Endothelial cell of umbilical vein (primary cell): Measurements from ENCODE around the gene PLEKHA6. TPM values are rescaled to one million over a fixed set of nuclear protein-coding genes. Genes with fewer than 3 reads are reported as not detected.

Source experiments
- BruUV-seq: library from RNA; stranded (reverse); fragments of 400-500 nt; replicated peaks from 2 replicates; lab custom pipeline; 2021; lab: Mats Ljungman, UMichigan
- CTCF ChIA-PET: fragments of 300-600, 350-600 bp; sonication (Branson Sonifier 250); formaldehyde crosslinking; loops from one replicate; lab custom pipeline; 2021; ENCODE audit warnings: antibody characterized with exemption, inconsistent platforms; lab: Charles Lee
- POLR2A ChIA-PET: fragments of 300-600, 350-600 bp; sonication (Branson Sonifier 250); formaldehyde crosslinking; loops from one replicate; lab custom pipeline; 2021; ENCODE audit warnings: antibody characterized with exemption, inconsistent platforms; lab: Charles Lee
- DNase-seq: peaks from one replicate; pipeline ENCODE4 v3.0.0-alpha.2; 2011; ENCODE audit warnings: low read depth, low spot score
- FAIRE-seq: peaks from 2 replicates; lab custom pipeline; 2011; peaks lifted over from hg19 to GRCh38; lab: Jason Lieb, UNC
- H2AFZ ChIP-seq: 2 replicates; pipeline ENCODE4 v1.6.0; 2012; ENCODE audit warnings: low read depth, low read length, control low read depth, inconsistent platforms
- H3K27ac ChIP-seq: 2 replicates; pipeline ENCODE4 v1.5.1; 2011; ENCODE audit warnings: low read depth, mild to moderate bottlenecking, control low read depth, low read length, moderate library complexity; ENCODE audit not compliant: insufficient read depth
- H3K27me3 ChIP-seq, 2 experiments: 2 replicates each; pipeline versions ENCODE4 v1.6.0 to v1.6.1; 2011; ENCODE audit warnings: low read length in 2 of 2, mixed read lengths in 1 of 2; ENCODE audit not compliant: control insufficient read depth in 2 of 2, insufficient read depth in 2 of 2
- H3K36me3 ChIP-seq, 2 experiments: 2 replicates in 1 of 2; 3 replicates in 1 of 2; pipeline ENCODE4 v1.5.1; 2011; ENCODE audit warnings: low read length in 2 of 2, mild to moderate bottlenecking in 1 of 2, moderate library complexity in 1 of 2; ENCODE audit not compliant: control insufficient read depth in 2 of 2, insufficient read depth in 2 of 2; ENCODE audit errors: extremely low read depth in 1 of 2
- H3K4me1 ChIP-seq: 3 replicates; pipeline ENCODE4 v1.5.1; 2011; ENCODE audit warnings: mild to moderate bottlenecking, low read length; ENCODE audit not compliant: control insufficient read depth, insufficient read depth; ENCODE audit errors: extremely low read depth
- H3K4me2 ChIP-seq: 2 replicates; pipeline ENCODE4 v1.6.1; 2011; ENCODE audit warnings: low read length, control low read depth, mixed read lengths; ENCODE audit not compliant: insufficient read depth
- H3K4me3 ChIP-seq, 3 experiments: fragments of 200-600 bp in 1 of 3; sonication (generic), shearing (Covaris generic) in 1 of 3; replicated peaks in 1 of 3; 2 replicates each; pipeline ENCODE4 v1.5.1; 2011 to 2016; ENCODE audit warnings: control low read depth in 3 of 3, low read length in 3 of 3, mild to moderate bottlenecking in 2 of 3, inconsistent platforms in 1 of 3, low read depth in 1 of 3, moderate library complexity in 1 of 3; ENCODE audit not compliant: insufficient read depth in 1 of 3
- H3K79me2 ChIP-seq: 2 replicates; pipeline ENCODE4 v1.6.0; 2012; ENCODE audit warnings: low read length, inconsistent platforms; ENCODE audit not compliant: control insufficient read depth, insufficient read depth
- H3K9ac ChIP-seq: replicated peaks from 2 replicates; pipeline ENCODE3; 2011; ENCODE audit warnings: low read length, control low read depth; ENCODE audit not compliant: insufficient read depth; ENCODE audit errors: extremely low read depth
- H3K9me1 ChIP-seq: replicated peaks from 3 replicates; pipeline ENCODE4 v1.6.0; 2011; ENCODE audit warnings: mild to moderate bottlenecking, low read length; ENCODE audit not compliant: control insufficient read depth, insufficient read depth; ENCODE audit errors: extremely low read depth
- H3K9me3 ChIP-seq: replicated peaks from 2 replicates; pipeline ENCODE4 v1.5.1; 2012; ENCODE audit warnings: low read length, inconsistent platforms; ENCODE audit not compliant: control insufficient read depth, insufficient read depth
- H4K20me1 ChIP-seq: replicated peaks from 2 replicates; pipeline ENCODE3; 2011; ENCODE audit warnings: mild to moderate bottlenecking, low read length; ENCODE audit not compliant: control insufficient read depth, insufficient read depth; ENCODE audit errors: extremely low read depth
- CTCF ChIP-seq, 2 donors: IDR thresholded peaks; 1 replicate in 1 of 2; 2 replicates in 1 of 2; pipeline ENCODE4 v1.5.1; 2011; ENCODE audit warnings: low read length in 2 of 2, mild to moderate bottlenecking in 2 of 2, moderate library complexity in 2 of 2, control low read depth in 1 of 2, inconsistent platforms in 1 of 2, low read depth in 1 of 2; ENCODE audit not compliant: insufficient read depth in 1 of 2; ENCODE audit errors: extremely low read depth in 1 of 2
- EZH2 ChIP-seq: IDR thresholded peaks from 2 replicates; pipeline ENCODE4 v1.6.1; 2012; ENCODE audit warnings: borderline replicate concordance, low read depth, mild to moderate bottlenecking, moderate library complexity, low read length, inconsistent platforms; ENCODE audit not compliant: severe bottlenecking
- FOS ChIP-seq: IDR thresholded peaks from 2 replicates; pipeline ENCODE4 v1.6.1; 2011; ENCODE audit warnings: mild to moderate bottlenecking, low read length, moderate library complexity, borderline replicate concordance; ENCODE audit not compliant: insufficient read depth
- GATA2 ChIP-seq: IDR thresholded peaks from 2 replicates; pipeline ENCODE4 v1.7.0; 2011; ENCODE audit warnings: low read depth, mild to moderate bottlenecking, moderate library complexity, mixed read lengths, low read length; ENCODE audit not compliant: insufficient read length, insufficient read depth
- JUN ChIP-seq: IDR thresholded peaks from 2 replicates; pipeline ENCODE4 v1.6.1; 2011; ENCODE audit warnings: borderline replicate concordance, low read depth; ENCODE audit not compliant: insufficient read length, insufficient read depth
- MAX ChIP-seq: IDR thresholded peaks from 2 replicates; pipeline ENCODE4 v1.6.1; 2011; ENCODE audit not compliant: insufficient read depth, insufficient read length
- MYC ChIP-seq: IDR thresholded peaks from one replicate; pipeline ENCODE4 v1.6.1; 2011; ENCODE audit warnings: mild to moderate bottlenecking, low read depth, low read length
- POLR2A ChIP-seq: IDR thresholded peaks from 2 replicates; pipeline ENCODE4 v1.6.1; 2012; ENCODE audit warnings: low read depth, mild to moderate bottlenecking, control low read depth, low read length
- POLR2AphosphoS5 ChIP-seq: IDR thresholded peaks from 2 replicates; pipeline ENCODE4 v1.6.1; 2012; ENCODE audit warnings: low read depth, mild to moderate bottlenecking, control low read depth, low read length, moderate library complexity; ENCODE audit not compliant: insufficient read depth
- dilution Hi-C: fragments of 300-500 bp; cut with MboI; formaldehyde crosslinking; loops from one replicate; pipeline ENCODE4 v1.15.0; 2019; ENCODE audit warnings: low sequenced_read_pairs; ENCODE audit not compliant: extremely low pct_ligation_motif_present
- intact Hi-C: fragments of 100-400 bp; cut with micrococcal nuclease; formaldehyde crosslinking; loops from one replicate; pipeline ENCODE4 v1.10.0; 2022
- polyA plus RNA-seq, 4 experiments: library from polyadenylated mRNA; depleted of rRNA in 3 of 4; stranded (reverse) in 3 of 4; unstranded in 1 of 4; fragments of >200 nt; gene quantifications; 2 replicates each; pipeline versions ENCODE4 v1.2.1 to v1.2.3, GENCODE V29; 2011 to 2012; ENCODE audit warnings: missing spikeins in 1 of 4
- total RNA-seq: library from RNA; stranded (reverse); gene quantifications from 2 replicates; pipeline ENCODE4 v1.2.3, GENCODE V29; 2021

PLEKHA6 gene
- total and polyA plus RNA-seq, 2 donors (not counting 3 experiments of a cell fraction or from before 2014, with no cell fraction given), result 2.1 to 15.0 TPM

- no peaks in the 10 kb centered on the region for H3K9me3 ChIP-seq
- no peak for FAIRE-seq
- ChIA-PET POLR2A (no interaction called here), CTCF (interaction anchor here (0.8 to 11.0 kb wide), 3 partner anchors 11 to 30 kb away, joined by 4 to 770 read pairs (median 5); partner anchors contain the start of genes GOLT1A and REN)
- H3K27me3 ChIP-seq, result no peaks in the 10 kb centered on the region
- no peaks in the 10 kb centered on the region for H3K36me3 ChIP-seq
- peaks cover 31% of the 10 kb centered on the region for H3K4me1 ChIP-seq
- H3K79me2 ChIP-seq, result no peaks in the 10 kb centered on the region
- H3K4me2 ChIP-seq, result no peak overlapping the region
- H4K20me1 ChIP-seq, result no peaks in the 10 kb centered on the region
- no TSS peak for BruUV-seq
- H2AFZ ChIP-seq, result no peak overlapping the region
- no peak for TF ChIP-seq MAX
- no peak for TF ChIP-seq POLR2AphosphoS5
- TF ChIP-seq JUN, result no peak
- H3K9ac ChIP-seq, result no peak overlapping the region
- no peaks in the 10 kb centered on the region for H3K9me1 ChIP-seq
- H3K4me3 ChIP-seq, result no peak overlapping the region
- dilution Hi-C loops, result no loop called here
- no peak for DNase-seq
- no peak overlapping the region for H3K27ac ChIP-seq
- intact Hi-C loops, result no loop called here
These were observed 158.2 kb downstream of the PLEKHA6 start for GRCh38 chr1:204201348-204202040.

GRCh38 chr1:204199579-204199978 lies 160.2 kb downstream of the PLEKHA6 start:
- Histone ChIP-seq H2AFZ (peak overlapping the region; percentile 25), H3K27me3 (no peaks in the 10 kb centered on the region), H3K79me2 (no peaks in the 10 kb centered on the region), H3K4me2 (no peak overlapping the region), H3K27ac (peak overlapping the region; percentile 87), H3K4me3 (no peak overlapping the region), H3K9me3 (no peaks in the 10 kb centered on the region), H3K9me1 (no peaks in the 10 kb centered on the region), H3K36me3 (no peaks in the 10 kb centered on the region), H3K9ac (no peak overlapping the region), H3K4me1 (peaks cover 32% of the 10 kb centered on the region), H4K20me1 (no peaks in the 10 kb centered on the region)
- intact Hi-C loops, result loop anchor here (1.0 to 2.0 kb wide), 3 partner anchors 32 to 339 kb away; partner anchors contain the start of gene SNRPE
- dilution Hi-C loops, result no loop called here
- ChIA-PET POLR2A (interaction anchor here (1.8 kb wide), 1 partner anchor 9 kb away, joined by 5 read pairs; no protein-coding TSS in a partner anchor), CTCF (interaction anchor here (1.1 to 11.0 kb wide), 4 partner anchors 7 to 328 kb away, joined by 4 to 770 read pairs (median 45); partner anchors contain the start of gene REN)
- BruUV-seq, result no TSS peak
- no peak for TF ChIP-seq CTCF (IDR thresholded peaks at IDR 0.05; ENCODE audit: extremely low read depth in 1 of 2, insufficient read depth in 1 of 2, low read depth in 1 of 2, low read length in 2 of 2)
- TF ChIP-seq JUN, result no peak
- TF ChIP-seq EZH2, result no peak
- TF ChIP-seq POLR2AphosphoS5, result no peak
- TF ChIP-seq MYC, result no peak
- TF ChIP-seq MAX, result no peak
- TF ChIP-seq FOS, result no peak
- no peak for TF ChIP-seq GATA2
- TF ChIP-seq POLR2A, result no peak
- peak; percentile 48 for FAIRE-seq
- peak; percentile 35 for DNase-seq
